Mesendoderm (in vitro differentiated cells): ENCODE measurements around the gene GUCY2F.

Experiments used
- DNase-seq: peaks from one replicate; pipeline ENCODE4 v3.0.0; 2013
- H2AK5ac ChIP-seq: 2 replicates; pipeline ENCODE4 v1.6.1; 2013; ENCODE audit warnings: low read length, inconsistent platforms
- H2BK120ac ChIP-seq: 2 replicates; pipeline ENCODE4 v1.6.1; 2013; ENCODE audit warnings: low read depth, mild to moderate bottlenecking, low read length, moderate library complexity, mixed read lengths
- H2BK15ac ChIP-seq: replicated peaks from 2 replicates; pipeline ENCODE4 v1.6.1; 2013; ENCODE audit warnings: low read depth, mild to moderate bottlenecking, moderate library complexity
- H2BK5ac ChIP-seq: 2 replicates; pipeline ENCODE4 v1.6.1; 2013; ENCODE audit warnings: low read length, inconsistent platforms
- H3K18ac ChIP-seq: 2 replicates; pipeline ENCODE4 v1.6.1; 2013; ENCODE audit warnings: mild to moderate bottlenecking, low read length, mixed read lengths
- H3K23ac ChIP-seq: one replicate; pipeline ENCODE4 v1.6.1; 2013; ENCODE audit warnings: low read length
- H3K27ac ChIP-seq: 2 replicates; pipeline ENCODE4 v1.5.1; 2013; ENCODE audit warnings: low read depth, mild to moderate bottlenecking, inconsistent platforms, low read length, moderate library complexity
- H3K27me3 ChIP-seq: 2 replicates; pipeline ENCODE4 v1.6.1; 2013; ENCODE audit warnings: low read length, control low read depth, mild to moderate bottlenecking, inconsistent platforms; ENCODE audit not compliant: insufficient read depth, poor library complexity
- H3K36me3 ChIP-seq: 2 replicates; pipeline ENCODE4 v1.6.1; 2013; ENCODE audit warnings: low read length, inconsistent platforms; ENCODE audit not compliant: control insufficient read depth, insufficient read depth
- H3K4ac ChIP-seq: one replicate; pipeline ENCODE4 v1.6.1; 2013; ENCODE audit warnings: low read depth, mild to moderate bottlenecking, low read length, moderate library complexity
- H3K4me1 ChIP-seq: 2 replicates; pipeline ENCODE4 v1.6.1; 2013; ENCODE audit warnings: low read depth, low read length, inconsistent platforms; ENCODE audit not compliant: control insufficient read depth
- H3K4me2 ChIP-seq: 2 replicates; pipeline ENCODE4 v1.6.1; 2013; ENCODE audit warnings: low read length
- H3K4me3 ChIP-seq: 2 replicates; pipeline ENCODE4 v1.5.1; 2013; ENCODE audit warnings: mild to moderate bottlenecking, low read length
- H3K56ac ChIP-seq: one replicate; pipeline ENCODE4 v1.6.1; 2013; ENCODE audit warnings: low read length
- H3K79me1 ChIP-seq: 2 replicates; pipeline ENCODE4 v1.6.1; 2013; ENCODE audit warnings: low read length, inconsistent platforms
- H3K79me2 ChIP-seq: 2 replicates; pipeline ENCODE4 v1.6.1; 2013; ENCODE audit warnings: mild to moderate bottlenecking, low read length; ENCODE audit not compliant: control insufficient read depth, insufficient read depth
- H3K9ac ChIP-seq: 2 replicates; pipeline ENCODE4 v1.6.1; 2013; ENCODE audit warnings: low read length, inconsistent platforms
- H4K5ac ChIP-seq: one replicate; pipeline ENCODE4 v1.6.1; 2013; ENCODE audit warnings: low read length
- H4K8ac ChIP-seq: one replicate; pipeline ENCODE4 v1.6.1; 2013; ENCODE audit warnings: low read depth, mild to moderate bottlenecking, control low read depth, low read length, moderate library complexity
- WGBS: extraction: QIAGEN DNeasy Blood & Tissue Kit; methylation state at CpG from one replicate; pipeline ENCODE4 v1.1.7; 2013; ENCODE audit warnings: low lambda C conversion rate, missing lambda C conversion rate; ENCODE audit not compliant: insufficient coverage; ENCODE audit errors: extremely low coverage; 5-methylcytosine and 5-hydroxymethylcytosine counted together

Gene GUCY2F

GRCh38 chrX:109357706-109358105, 124.2 kb downstream of the GUCY2F start:
- H4K5ac ChIP-seq, result no peak overlapping the region
- no peak overlapping the region for H3K9ac ChIP-seq
- no peak overlapping the region for H3K23ac ChIP-seq
- H3K4ac ChIP-seq, result no peak overlapping the region
- no peak overlapping the region for H3K18ac ChIP-seq
- H3K56ac ChIP-seq, result no peak overlapping the region
- no peaks in the 10 kb centered on the region for H3K79me1 ChIP-seq
- H2BK120ac ChIP-seq, result no peak overlapping the region
- no peak overlapping the region for H2BK5ac ChIP-seq
- H3K36me3 ChIP-seq, result no peaks in the 10 kb centered on the region
- H3K79me2 ChIP-seq, result no peaks in the 10 kb centered on the region
- DNase-seq, result no peak
- H4K8ac ChIP-seq, result no peak overlapping the region
- H2AK5ac ChIP-seq, result no peak overlapping the region
- no CpG with 5 or more reads among the region's 3 CpGs for WGBS
- no peak overlapping the region for H3K4me2 ChIP-seq
- H3K27ac ChIP-seq, result no peak overlapping the region
- no peaks in the 10 kb centered on the region for H3K4me1 ChIP-seq
- no peak overlapping the region for H3K4me3 ChIP-seq
- H2BK15ac ChIP-seq, result no peak overlapping the region
- H3K27me3 ChIP-seq, result no peaks in the 10 kb centered on the region

- Histone ChIP-seq H3K56ac (no peak overlapping the region), H2AK5ac (no peak overlapping the region), H3K27me3 (no peaks in the 10 kb centered on the region), H3K23ac (no peak overlapping the region), H3K18ac (no peak overlapping the region), H2BK120ac (no peak overlapping the region), H3K4me2 (no peak overlapping the region), H3K4me1 (no peaks in the 10 kb centered on the region), H2BK5ac (no peak overlapping the region), H4K8ac (no peak overlapping the region), H2BK15ac (no peak overlapping the region), H3K4ac (no peak overlapping the region), H3K4me3 (no peak overlapping the region), H4K5ac (no peak overlapping the region), H3K79me2 (no peaks in the 10 kb centered on the region), H3K27ac (no peak overlapping the region), H3K9ac (no peak overlapping the region), H3K36me3 (no peaks in the 10 kb centered on the region), H3K79me1 (no peaks in the 10 kb centered on the region)
- no peak for DNase-seq
- no CpG with 5 or more reads among the region's 3 CpGs for WGBS
These were observed 125.2 kb downstream of the GUCY2F start for GRCh38 chrX:109356684-109357083.

GRCh38 chrX:109352066-109352588, 129.8 kb downstream of the GUCY2F start:
- no peaks in the 10 kb centered on the region for H3K36me3 ChIP-seq
- H2BK5ac ChIP-seq, result no peak overlapping the region
- H3K18ac ChIP-seq, result no peak overlapping the region
- no peak overlapping the region for H3K9ac ChIP-seq
- H3K27me3 ChIP-seq, result no peaks in the 10 kb centered on the region
- H2AK5ac ChIP-seq, result no peak overlapping the region
- H3K4me2 ChIP-seq, result no peak overlapping the region
- H2BK120ac ChIP-seq, result no peak overlapping the region
- WGBS, result no CpG with 5 or more reads among the region's 4 CpGs
- H3K56ac ChIP-seq, result no peak overlapping the region
- no peak overlapping the region for H2BK15ac ChIP-seq
- no peak overlapping the region for H3K4me3 ChIP-seq
- H3K23ac ChIP-seq, result no peak overlapping the region
- no peak for DNase-seq
- no peak overlapping the region for H3K27ac ChIP-seq
- H3K4me1 ChIP-seq, result no peaks in the 10 kb centered on the region
- no peaks in the 10 kb centered on the region for H3K79me2 ChIP-seq
- no peak overlapping the region for H4K5ac ChIP-seq
- H3K4ac ChIP-seq, result no peak overlapping the region
- H4K8ac ChIP-seq, result no peak overlapping the region
- H3K79me1 ChIP-seq, result no peaks in the 10 kb centered on the region

GRCh38 chrX:109351557-109351956, 130.3 kb downstream of the GUCY2F start:
- Histone ChIP-seq H3K9ac (no peak overlapping the region), H3K4me2 (no peak overlapping the region), H3K79me1 (no peaks in the 10 kb centered on the region), H3K79me2 (no peaks in the 10 kb centered on the region), H2BK5ac (no peak overlapping the region), H3K27ac (no peak overlapping the region), H4K5ac (no peak overlapping the region), H3K4me1 (no peaks in the 10 kb centered on the region), H2BK15ac (no peak overlapping the region), H3K4ac (no peak overlapping the region), H3K4me3 (no peak overlapping the region), H2AK5ac (no peak overlapping the region), H3K36me3 (no peaks in the 10 kb centered on the region), H3K23ac (no peak overlapping the region), H4K8ac (no peak overlapping the region), H3K27me3 (no peaks in the 10 kb centered on the region), H2BK120ac (no peak overlapping the region), H3K18ac (no peak overlapping the region), H3K56ac (no peak overlapping the region)
- WGBS, result no CpG with 5 or more reads among the region's 3 CpGs
- DNase-seq, result no peak

GRCh38 chrX:109350551-109350950, 131.3 kb downstream of the GUCY2F start:
- H2BK15ac ChIP-seq, result no peak overlapping the region
- no peak overlapping the region for H3K4me2 ChIP-seq
- no peak overlapping the region for H3K4me3 ChIP-seq
- no peak overlapping the region for H2BK120ac ChIP-seq
- H3K4me1 ChIP-seq, result no peaks in the 10 kb centered on the region
- H3K4ac ChIP-seq, result no peak overlapping the region
- no CpG with 5 or more reads among the region's 4 CpGs for WGBS
- no peak overlapping the region for H4K8ac ChIP-seq
- no peaks in the 10 kb centered on the region for H3K27me3 ChIP-seq
- no peak for DNase-seq
- H3K79me2 ChIP-seq, result no peaks in the 10 kb centered on the region
- H2AK5ac ChIP-seq, result no peak overlapping the region
- H3K18ac ChIP-seq, result no peak overlapping the region
- no peak overlapping the region for H2BK5ac ChIP-seq
- H3K27ac ChIP-seq, result no peak overlapping the region
- no peak overlapping the region for H4K5ac ChIP-seq
- no peak overlapping the region for H3K9ac ChIP-seq
- H3K23ac ChIP-seq, result no peak overlapping the region
- H3K36me3 ChIP-seq, result no peaks in the 10 kb centered on the region
- H3K79me1 ChIP-seq, result no peaks in the 10 kb centered on the region
- H3K56ac ChIP-seq, result no peak overlapping the region

- Histone ChIP-seq H3K79me1 (no peaks in the 10 kb centered on the region), H2AK5ac (no peak overlapping the region), H3K27ac (no peak overlapping the region)
These were observed 131.8 kb downstream of the GUCY2F start for GRCh38 chrX:109350051-109350450.

More at GRCh38 chrX:109350051-109350450, 131.8 kb downstream of the GUCY2F start:
- H3K9ac ChIP-seq, result no peak overlapping the region
- no peak overlapping the region for H2BK15ac ChIP-seq
- no peak for DNase-seq
- no peak overlapping the region for H3K23ac ChIP-seq
- H3K4ac ChIP-seq, result no peak overlapping the region
- no peak overlapping the region for H2BK5ac ChIP-seq
- H2BK120ac ChIP-seq, result no peak overlapping the region
- H3K56ac ChIP-seq, result no peak overlapping the region
- H4K5ac ChIP-seq, result no peak overlapping the region
- H4K8ac ChIP-seq, result no peak overlapping the region
- no peaks in the 10 kb centered on the region for H3K36me3 ChIP-seq
- no peaks in the 10 kb centered on the region for H3K27me3 ChIP-seq
- H3K4me3 ChIP-seq, result no peak overlapping the region
- H3K4me2 ChIP-seq, result no peak overlapping the region
- no peaks in the 10 kb centered on the region for H3K79me2 ChIP-seq
- H3K4me1 ChIP-seq, result no peaks in the 10 kb centered on the region
- H3K18ac ChIP-seq, result no peak overlapping the region
